DOHH2 (cell line): Measurements from ENCODE around the gene DMC1.

Experiments used
- H3F3A ChIP-seq: fragments of 200-600 bp; sonication (generic), shearing (Covaris generic); 2 replicates; pipeline ENCODE4 v1.6.0; 2016; ENCODE audit warnings: antibody characterized with exemption, mild to moderate bottlenecking; ENCODE audit not compliant: control insufficient read depth, insufficient read depth
- H3K27ac ChIP-seq: fragments of 200-600 bp; sonication (generic); 2 replicates; pipeline ENCODE4 v1.5.1; 2014; ENCODE audit warnings: low read depth, mild to moderate bottlenecking, low read length, moderate library complexity
- H3K27me3 ChIP-seq: fragments of 200-600 bp; sonication (generic); 2 replicates; pipeline ENCODE4 v1.6.1; 2014; ENCODE audit warnings: mild to moderate bottlenecking, low read length, mixed read lengths; ENCODE audit not compliant: control insufficient read depth
- H3K36me3 ChIP-seq: fragments of 200-600 bp; sonication (generic); 2 replicates; pipeline ENCODE4 v1.6.1; 2014; ENCODE audit warnings: mild to moderate bottlenecking, low read length, moderate library complexity, mixed read lengths; ENCODE audit not compliant: control insufficient read depth
- H3K4me1 ChIP-seq: fragments of 200-600 bp; sonication (generic); 2 replicates; pipeline ENCODE4 v1.6.1; 2014; ENCODE audit warnings: mild to moderate bottlenecking, low read length, mixed read lengths; ENCODE audit not compliant: control insufficient read depth
- H3K4me2 ChIP-seq: fragments of 200-600 bp; sonication (generic); 2 replicates; pipeline ENCODE4 v1.6.0; 2014; ENCODE audit warnings: mild to moderate bottlenecking, low read length, moderate library complexity
- H3K4me3 ChIP-seq: fragments of 200-600 bp; sonication (generic); 2 replicates; pipeline ENCODE4 v1.5.1; 2014; ENCODE audit warnings: mild to moderate bottlenecking, low read length, mixed read lengths
- H3K79me2 ChIP-seq: fragments of 200-600 bp; sonication (generic); 2 replicates; pipeline ENCODE4 v1.6.1; 2014; ENCODE audit warnings: mild to moderate bottlenecking, low read length, mixed read lengths; ENCODE audit not compliant: control insufficient read depth
- H3K9me2 ChIP-seq: fragments of 200-600 bp; sonication (generic); replicated peaks from 2 replicates; pipeline ENCODE4 v1.6.1; 2014; ENCODE audit warnings: mild to moderate bottlenecking, low read length, mixed read lengths; ENCODE audit not compliant: control insufficient read depth
- H3K9me3 ChIP-seq: fragments of 200-600 bp; sonication (generic); 2 replicates; pipeline ENCODE4 v1.6.1; 2014; ENCODE audit warnings: antibody characterized with exemption, low read length, mixed read lengths; ENCODE audit not compliant: control insufficient read depth, insufficient read depth
- H4K20me1 ChIP-seq: fragments of 200-600 bp; sonication (generic); 2 replicates; pipeline ENCODE4 v1.6.0; 2014; ENCODE audit warnings: low read depth, mild to moderate bottlenecking, antibody characterized with exemption, low read length, moderate library complexity; ENCODE audit not compliant: control insufficient read depth, insufficient read depth
- CTCF ChIP-seq: fragments of 200-600 bp; sonication (generic); IDR thresholded peaks from one replicate; pipeline ENCODE4 v1.5.1; 2014; ENCODE audit warnings: antibody characterized with exemption, mild to moderate bottlenecking, low read depth, low read length; ENCODE audit not compliant: poor library complexity, severe bottlenecking
- EZH2phosphoT487 ChIP-seq: fragments of 200-600 bp; sonication (generic); IDR thresholded peaks from 2 replicates; pipeline ENCODE4 v1.6.1; 2017; ENCODE audit warnings: borderline replicate concordance, mild to moderate bottlenecking, antibody characterized with exemption, low read length, moderate library complexity, mixed read lengths

Gene DMC1

GRCh38 chr22:38570779-38571364 lies 889 bp upstream of the DMC1 start:
- TF ChIP-seq CTCF (peak; percentile 45), EZH2phosphoT487 (no peak)
- Histone ChIP-seq H3K4me1 (peaks cover 28% of the 10 kb centered on the region), H3K4me2 (peak overlapping the region; percentile 89), H3K27me3 (no peaks in the 10 kb centered on the region), H3K9me3 (no peaks in the 10 kb centered on the region), H3K9me2 (no peaks in the 10 kb centered on the region), H3K36me3 (peaks cover 18% of the 10 kb centered on the region), H3K79me2 (peaks cover 19% of the 10 kb centered on the region), H3F3A (peaks cover 18% of the 10 kb centered on the region), H3K27ac (peak overlapping the region; percentile 50), H4K20me1 (no peaks in the 10 kb centered on the region), H3K4me3 (peak overlapping the region; percentile 90)

- Histone ChIP-seq H3K4me3 (peak overlapping the region; percentile 99), H3K27ac (peak overlapping the region; percentile 80), H3K36me3 (peaks cover 26% of the 10 kb centered on the region), H3K4me1 (peaks cover 28% of the 10 kb centered on the region), H3K9me2 (no peaks in the 10 kb centered on the region), H3F3A (peaks cover 18% of the 10 kb centered on the region), H4K20me1 (no peaks in the 10 kb centered on the region), H3K79me2 (peaks cover 19% of the 10 kb centered on the region), H3K27me3 (no peaks in the 10 kb centered on the region), H3K4me2 (peak overlapping the region; percentile 99), H3K9me3 (no peaks in the 10 kb centered on the region)
- TF ChIP-seq EZH2phosphoT487 (no peak), CTCF (no peak)
Measured at GRCh38 chr22:38569181-38569971, 607 bp downstream of the DMC1 start.

- H3K27me3 ChIP-seq = no peaks in the 10 kb centered on the region
Measured at GRCh38 chr22:38567531-38568285, 2.3 kb downstream of the DMC1 start.

More at GRCh38 chr22:38567531-38568285, 2.3 kb downstream of the DMC1 start:
- no peak overlapping the region for H3K27ac ChIP-seq
- H3K79me2 ChIP-seq = peaks cover 19% of the 10 kb centered on the region
- H3K9me2 ChIP-seq = no peaks in the 10 kb centered on the region
- peaks cover 15% of the 10 kb centered on the region for H3F3A ChIP-seq
- H3K4me1 ChIP-seq = peaks cover 28% of the 10 kb centered on the region
- H3K4me2 ChIP-seq = no peak overlapping the region
- H4K20me1 ChIP-seq = no peaks in the 10 kb centered on the region
- peaks cover 26% of the 10 kb centered on the region for H3K36me3 ChIP-seq
- no peak for TF ChIP-seq EZH2phosphoT487
- H3K4me3 ChIP-seq = no peak overlapping the region
- H3K9me3 ChIP-seq = no peaks in the 10 kb centered on the region
